ENCODE measurements around the gene NSUN7. TPM values are rescaled to one million over a fixed set of nuclear protein-coding genes. Genes with fewer than 3 reads are reported as not detected.

Gene NSUN7
- polyA plus RNA-seq, 1 donor (not counting 4 experiments of a cell fraction or from before 2014, with no cell fraction given) = 0.03 TPM

- no peak for TF ChIP-seq EZH2 (IDR thresholded peaks at IDR 0.05; ENCODE audit: low read length)
- no peak for TF ChIP-seq CTCF (optimal IDR thresholded peaks at IDR 0.05 in 1 of 3, IDR thresholded peaks at IDR 0.05 in 1 of 3, conservative IDR thresholded peaks at IDR 0.05 in 1 of 3; ENCODE audit: extremely low read depth in 1 of 3, insufficient read depth in 2 of 3, low read length in 3 of 3)
- dilution Hi-C loops (cut with MboI; ENCODE audit: extremely low pct_ligation_motif_present, low sequenced_read_pairs) = no loop called here
- Histone ChIP-seq H2AFZ (ENCODE audit: control insufficient read depth, low read length) (no peak overlapping the region), H3K9ac (ENCODE audit: control insufficient read depth, extremely low read depth, insufficient read depth, low read length) (no peak overlapping the region), H3K27ac (ENCODE audit: control insufficient read depth, insufficient read depth, low read length) (no peak overlapping the region), H3K9me3 (ENCODE audit: control insufficient read depth, low read depth, low read length) (no peaks in the 10 kb centered on the region), H3K36me3 (ENCODE audit: control insufficient read depth in 2 of 2, extremely low read depth in 1 of 2, insufficient read depth in 2 of 2, low read length in 2 of 2) (no peaks in the 10 kb centered on the region), H3K4me2 (ENCODE audit: control insufficient read depth, extremely low read depth, insufficient read depth, low read depth, low read length) (no peak overlapping the region), H3K79me2 (ENCODE audit: control insufficient read depth, insufficient read depth, low read length) (no peaks in the 10 kb centered on the region), H3K4me1 (ENCODE audit: control insufficient read depth, extremely low read depth, insufficient read depth, low read length) (no peaks in the 10 kb centered on the region), H3K4me3 (ENCODE audit: control insufficient read depth in 2 of 3, extremely low read depth in 1 of 3, insufficient read depth in 2 of 3, low read depth in 1 of 3, low read length in 3 of 3) (no peak overlapping the region), H4K20me1 (ENCODE audit: control insufficient read depth, extremely low read depth, insufficient read depth, low read length) (no peaks in the 10 kb centered on the region), H3K9me1 (ENCODE audit: control insufficient read depth, extremely low read depth, insufficient read depth, low read length) (no peaks in the 10 kb centered on the region), H3K27me3 (ENCODE audit: control insufficient read depth, extremely low read depth, insufficient read depth, low read length) (no peaks in the 10 kb centered on the region)
- no peak for FAIRE-seq
- DNase-seq (ENCODE audit: low read depth, low spot score) = no peak
Observed at GRCh38 chr4:40718586-40718985, 31.2 kb upstream of the NSUN7 start.

DNA sequence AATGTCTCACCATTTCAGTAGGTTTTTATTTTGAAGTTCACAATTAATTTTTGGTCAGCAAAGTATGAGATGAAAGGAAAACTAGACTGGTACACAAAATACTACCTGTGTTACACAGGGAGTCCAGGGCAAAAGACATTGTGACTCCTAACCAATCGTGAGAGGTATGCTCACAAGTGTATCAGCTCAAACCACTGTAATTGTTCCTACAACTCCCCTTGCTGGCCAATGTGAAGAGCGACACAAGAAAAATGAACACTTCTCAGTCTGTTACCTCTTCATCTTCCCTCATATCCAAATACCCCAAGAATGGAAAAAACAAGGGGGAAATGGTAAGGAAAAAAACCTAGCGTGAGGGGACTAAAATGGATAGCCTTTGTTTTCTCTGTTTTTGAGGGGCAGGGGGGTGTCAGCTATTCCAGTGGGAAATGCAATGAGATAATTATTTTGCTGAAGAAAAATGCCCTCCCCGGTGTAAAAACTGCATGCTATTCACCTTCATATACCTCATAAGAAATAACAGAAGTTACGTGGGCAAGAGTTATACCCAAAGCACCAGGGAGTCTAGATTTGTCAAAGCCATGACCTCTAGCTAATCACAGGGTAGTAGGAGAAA, 30.6 kb upstream of the NSUN7 start:
- dilution Hi-C loops (cut with MboI; ENCODE audit: extremely low pct_ligation_motif_present, low sequenced_read_pairs) = no loop called here
- H3K9me3 ChIP-seq (ENCODE audit: control insufficient read depth, low read depth, low read length) = no peaks in the 10 kb centered on the region
- no peak overlapping the region for H2AFZ ChIP-seq (ENCODE audit: control insufficient read depth, low read length)
- no peaks in the 10 kb centered on the region for H3K9me1 ChIP-seq (ENCODE audit: control insufficient read depth, extremely low read depth, insufficient read depth, low read length)
- no peak overlapping the region for H3K9ac ChIP-seq (ENCODE audit: control insufficient read depth, extremely low read depth, insufficient read depth, low read length)
- peak; percentile 59 for FAIRE-seq
- no peak overlapping the region for H3K4me3 ChIP-seq (ENCODE audit: control insufficient read depth in 2 of 3, extremely low read depth in 1 of 3, insufficient read depth in 2 of 3, low read depth in 1 of 3, low read length in 3 of 3)
- no peak overlapping the region for H3K27ac ChIP-seq (ENCODE audit: control insufficient read depth, insufficient read depth, low read length)
- H3K4me2 ChIP-seq (ENCODE audit: control insufficient read depth, extremely low read depth, insufficient read depth, low read depth, low read length) = no peak overlapping the region
- no peaks in the 10 kb centered on the region for H3K27me3 ChIP-seq (ENCODE audit: control insufficient read depth, extremely low read depth, insufficient read depth, low read length)
- TF ChIP-seq CTCF (optimal IDR thresholded peaks at IDR 0.05 in 1 of 3, IDR thresholded peaks at IDR 0.05 in 1 of 3, conservative IDR thresholded peaks at IDR 0.05 in 1 of 3; ENCODE audit: extremely low read depth in 1 of 3, insufficient read depth in 2 of 3, low read length in 3 of 3) = peak; percentile 61 to 79 (median 70)
- no peak for TF ChIP-seq EZH2 (IDR thresholded peaks at IDR 0.05; ENCODE audit: low read length)
- no peaks in the 10 kb centered on the region for H4K20me1 ChIP-seq (ENCODE audit: control insufficient read depth, extremely low read depth, insufficient read depth, low read length)
- no peaks in the 10 kb centered on the region for H3K4me1 ChIP-seq (ENCODE audit: control insufficient read depth, extremely low read depth, insufficient read depth, low read length)
- H3K79me2 ChIP-seq (ENCODE audit: control insufficient read depth, insufficient read depth, low read length) = no peaks in the 10 kb centered on the region
- H3K36me3 ChIP-seq (ENCODE audit: control insufficient read depth in 2 of 2, extremely low read depth in 1 of 2, insufficient read depth in 2 of 2, low read length in 2 of 2) = no peaks in the 10 kb centered on the region
- DNase-seq (ENCODE audit: low read depth, low spot score) = no peak

Measured in keratinocyte (primary cell).